Psoas muscle (tissue), 8 donors: ENCODE data around the gene AHCY. TPM values are rescaled to one million over a fixed set of nuclear protein-coding genes. Genes with fewer than 3 reads are reported as not detected.

ENCODE experiments used
- ATAC-seq, 4 donors: fragments of 200-7000 bp; cut with Tn5 transposase; one replicate each; pipeline ENCODE4 v1.9.1; 2020; ENCODE audit warnings: moderate library complexity in 3 of 4, mild to moderate bottlenecking in 2 of 4
- DNase-seq, 2 donors: peaks; one replicate each; pipeline ENCODE4 v3.0.0-alpha.2; 2020
- H3K27ac ChIP-seq: fragments of 200-600 bp; one replicate; pipeline ENCODE4 v1.8.0; 2022
- H3K27me3 ChIP-seq, 3 donors: fragments of 200-600 bp in 1 of 3; one replicate each; pipeline versions ENCODE4 v1.6.1 to v1.8.0; 2013 to 2022; ENCODE audit warnings: low read length in 2 of 3, mild to moderate bottlenecking in 2 of 3, moderate library complexity in 1 of 3; ENCODE audit not compliant: insufficient read depth in 3 of 3
- H3K36me3 ChIP-seq, 2 donors: fragments of 200-600 bp in 1 of 2; one replicate each; pipeline versions ENCODE4 v1.6.1 to v1.8.0; 2013 to 2022; ENCODE audit warnings: low read depth in 1 of 2, mild to moderate bottlenecking in 1 of 2, moderate library complexity in 1 of 2; ENCODE audit not compliant: insufficient read depth in 1 of 2
- H3K4me1 ChIP-seq: fragments of 200-600 bp; one replicate; pipeline ENCODE4 v1.8.0; 2022
- H3K4me3 ChIP-seq: fragments of 200-600 bp; one replicate; pipeline ENCODE4 v1.8.0; 2022; ENCODE audit warnings: mild to moderate bottlenecking
- H3K9me3 ChIP-seq: fragments of 200-600 bp; one replicate; pipeline ENCODE4 v1.8.0; 2022
- CTCF ChIP-seq: fragments of 200-600 bp; IDR thresholded peaks from one replicate; pipeline ENCODE4 v1.8.0; 2022; ENCODE audit warnings: antibody characterized with exemption
- WGBS, 3 donors: extraction: QIAGEN DNeasy Blood & Tissue Kit; methylation state at CpG; one replicate each; pipeline versions ENCODE4 v1.1.6 to v1.1.7; 2013; 5-methylcytosine and 5-hydroxymethylcytosine counted together
- intact Hi-C, 2 donors: fragments of 100-400 bp; cut with DNase I; formaldehyde crosslinking; loops; one replicate each; pipeline versions ENCODE4 v1.11.0 to v1.14.2; 2022
- polyA plus RNA-seq, 3 donors: library from polyadenylated mRNA; stranded (reverse); fragments of 200-250 nt; gene quantifications; one replicate each; pipeline ENCODE4 v1.2.3, GENCODE V29; 2013
- total RNA-seq, 4 donors: library from RNA; stranded (reverse); fragmentation: NEBNext Ultra II Directional in 2 of 4; extraction: Animal tissue kit (Norgen Biotek cat#: 25700) in 2 of 4; gene quantifications; one replicate each; pipeline versions ENCODE4 v1.2.1 to v1.2.4, GENCODE V29; 2021 to 2023
- donor health status: healthy with polysubstance abuse.
- donor health status: DM: no; HTN: no; CAD: no; lungs with moderate emphysema.
- donor health status: Bipolar disorder and iron deficiency.
- donor health status: healthy.
- donor health status: DM: yes; HTN: yes; CAD: no.
- donor health status: DM: no; HTN: no; CAD: no.
- donor health status: DM: no; HTN: no; CAD: no.
- donor health status: DM: yes; HTN: yes; CAD: no.

AHCY gene
- total and polyA plus RNA-seq, 7 donors, result 56.2 to 128 (median 89.6) TPM

DNA sequence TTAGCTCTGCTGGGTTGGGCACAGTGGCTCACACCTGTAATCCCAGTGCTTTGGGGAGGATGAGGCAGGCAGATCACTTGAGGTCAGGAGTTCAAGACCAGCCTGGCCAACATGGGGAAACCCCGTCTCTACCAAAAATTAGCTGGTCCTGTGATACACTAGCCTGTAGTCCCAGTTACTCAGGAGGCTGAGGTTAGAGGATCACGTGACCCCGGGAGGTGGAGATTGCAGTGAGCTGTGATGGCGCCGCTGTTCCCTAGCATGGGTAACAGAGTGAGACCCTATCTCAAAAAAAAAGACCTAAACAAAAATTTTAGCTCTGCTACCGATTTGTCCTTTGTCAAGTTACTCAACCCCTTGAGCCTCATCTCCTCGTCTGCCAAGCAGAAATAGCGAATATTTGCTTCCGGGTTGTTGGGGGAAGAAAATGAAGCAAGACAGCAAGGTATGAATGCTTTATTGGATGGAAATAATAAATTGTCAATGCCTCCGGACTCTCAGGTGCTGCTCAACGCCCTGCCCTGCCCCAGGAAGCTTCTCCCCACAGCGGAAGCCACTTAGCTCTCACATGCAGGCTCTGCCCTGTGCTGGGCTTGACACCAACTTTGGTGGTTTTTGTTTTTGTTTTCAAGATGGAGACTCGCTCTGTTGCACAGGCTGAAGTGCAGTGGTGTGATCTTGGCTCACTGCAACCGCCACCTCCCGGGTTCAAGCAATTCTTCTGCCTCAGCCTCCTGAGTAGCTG is 35.0 kb upstream of the AHCY start:
- no peak overlapping the region for H3K27ac ChIP-seq
- no peak for ATAC-seq
- H3K36me3 ChIP-seq, result no peaks in the 10 kb centered on the region
- H3K4me1 ChIP-seq, result no peaks in the 10 kb centered on the region
- no peak for DNase-seq
- WGBS, 3 donors, result 83 to 88% (median 85%) methylated on average over 15 of the region's 15 CpGs
- no peak for TF ChIP-seq CTCF
- intact Hi-C loops, result no loop called here
- no peaks in the 10 kb centered on the region for H3K9me3 ChIP-seq
- no peak overlapping the region for H3K4me3 ChIP-seq
- no peaks in the 10 kb centered on the region for H3K27me3 ChIP-seq

- no peak for ATAC-seq
- Histone ChIP-seq H3K4me3 (no peak overlapping the region), H3K27me3 (no peaks in the 10 kb centered on the region), H3K36me3 (no peaks in the 10 kb centered on the region), H3K27ac (no peak overlapping the region), H3K9me3 (no peaks in the 10 kb centered on the region), H3K4me1 (no peaks in the 10 kb centered on the region)
- intact Hi-C loops, result no loop called here
- 33 to 43% (median 42%) methylated on average over 1 of the region's 1 CpG for WGBS, 3 donors
- no peak for TF ChIP-seq CTCF
- no peak for DNase-seq
Measured at GRCh38 chr20:34337544-34337943, 34.4 kb upstream of the AHCY start.

GRCh38 chr20:34334654-34335407 is 31.7 kb upstream of the AHCY start:
- 73 to 79% (median 74%) methylated on average over 5 of the region's 5 CpGs for WGBS, 3 donors
- Histone ChIP-seq H3K4me3 (no peak overlapping the region), H3K36me3 (no peaks in the 10 kb centered on the region), H3K9me3 (no peaks in the 10 kb centered on the region), H3K27ac (no peak overlapping the region), H3K4me1 (no peaks in the 10 kb centered on the region), H3K27me3 (no peaks in the 10 kb centered on the region)
- intact Hi-C loops, result no loop called here
- no peak for TF ChIP-seq CTCF
- ATAC-seq (no peak), DNase-seq (no peak)

DNA sequence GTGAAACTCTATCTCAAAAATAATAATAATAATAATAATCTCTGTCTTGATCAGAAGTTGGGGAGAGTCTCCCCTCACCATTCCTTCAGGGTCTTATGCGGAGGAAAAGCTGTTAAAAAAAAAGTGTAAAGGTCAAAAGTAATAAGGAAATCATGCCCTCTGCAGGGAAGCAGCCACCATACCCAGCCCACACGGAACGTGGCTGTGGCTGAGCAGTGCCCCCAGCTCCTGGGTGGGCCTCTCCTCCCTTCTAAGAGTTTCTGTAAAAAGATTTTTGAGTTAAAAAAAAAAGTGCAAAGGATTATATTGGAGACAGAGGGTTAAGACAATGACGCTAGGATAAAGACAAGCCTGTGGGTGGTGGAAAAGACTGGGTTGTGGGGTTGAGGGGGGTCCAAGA is 30.6 kb upstream of the AHCY start:
- no peak for TF ChIP-seq CTCF
- no peaks in the 10 kb centered on the region for H3K4me1 ChIP-seq
- H3K27ac ChIP-seq, result no peak overlapping the region
- no peaks in the 10 kb centered on the region for H3K36me3 ChIP-seq
- WGBS, 3 donors, result 78 to 93% (median 86%) methylated on average over 4 of the region's 4 CpGs
- ATAC-seq (no peak), DNase-seq (no peak)
- no peaks in the 10 kb centered on the region for H3K9me3 ChIP-seq
- H3K27me3 ChIP-seq, result no peaks in the 10 kb centered on the region
- intact Hi-C loops, result no loop called here
- H3K4me3 ChIP-seq, result no peak overlapping the region
